DND-41 (cell line): ENCODE results near the gene P2RX2.

ENCODE experiments used
- ATAC-seq: fragments of 200-7000 bp; cut with Tn5 transposase; 3 replicates; pipeline ENCODE4 v1.9.1; 2021; ENCODE audit warnings: low read depth; ENCODE audit not compliant: insufficient read depth
- DNase-seq: peaks from one replicate; pipeline ENCODE4 v3.0.0-alpha.2; 2020
- H2AFZ ChIP-seq: 2 replicates; pipeline ENCODE4 v1.6.0; 2012; ENCODE audit warnings: low read depth, low read length
- H3K27ac ChIP-seq: 2 replicates; pipeline ENCODE4 v1.5.1; 2012; ENCODE audit warnings: low read length, inconsistent platforms
- H3K27me3 ChIP-seq: fragments of 200-600 bp; sonication (generic); 2 replicates; pipeline ENCODE4 v1.6.0; 2012; ENCODE audit warnings: low read length, mild to moderate bottlenecking, inconsistent platforms; ENCODE audit not compliant: insufficient read depth, poor library complexity
- H3K36me3 ChIP-seq: 2 replicates; pipeline ENCODE4 v1.5.1; 2012; ENCODE audit warnings: low read length, inconsistent platforms; ENCODE audit not compliant: insufficient read depth
- H3K4me1 ChIP-seq: 2 replicates; pipeline ENCODE4 v1.5.1; 2012; ENCODE audit warnings: mild to moderate bottlenecking, low read length; ENCODE audit not compliant: insufficient read depth
- H3K4me2 ChIP-seq: 2 replicates; pipeline ENCODE4 v1.6.0; 2012; ENCODE audit warnings: mild to moderate bottlenecking, moderate library complexity, low read length, inconsistent platforms; ENCODE audit not compliant: insufficient read depth
- H3K4me3 ChIP-seq, 2 experiments: fragments of 200-600 bp in 1 of 2; shearing (Covaris generic) in 1 of 2; 2 replicates each; pipeline ENCODE4 v1.5.1; 2012 to 2016; ENCODE audit warnings: inconsistent platforms in 2 of 2, low read length in 2 of 2, mild to moderate bottlenecking in 2 of 2, low read depth in 1 of 2, moderate library complexity in 1 of 2
- H3K79me2 ChIP-seq: 2 replicates; pipeline ENCODE4 v1.6.0; 2012; ENCODE audit warnings: low read length, inconsistent platforms; ENCODE audit not compliant: insufficient read depth
- H3K9ac ChIP-seq: 2 replicates; pipeline ENCODE4 v1.6.0; 2012; ENCODE audit warnings: low read depth, mild to moderate bottlenecking, inconsistent platforms, low read length, moderate library complexity
- H3K9me3 ChIP-seq: 2 replicates; pipeline ENCODE4 v1.5.1; 2012; ENCODE audit warnings: low read length, moderate library complexity, mild to moderate bottlenecking, inconsistent platforms; ENCODE audit not compliant: insufficient read depth, severe bottlenecking
- H4K20me1 ChIP-seq: 2 replicates; pipeline ENCODE4 v1.6.0; 2012; ENCODE audit warnings: low read length; ENCODE audit not compliant: insufficient read depth
- CTCF ChIP-seq: IDR thresholded peaks from 2 replicates; pipeline ENCODE4 v1.5.1; 2012; ENCODE audit warnings: borderline replicate concordance, low read length, moderate library complexity, mild to moderate bottlenecking; ENCODE audit not compliant: poor library complexity, severe bottlenecking; ENCODE audit errors: extremely low read depth
- EZH2 ChIP-seq: IDR thresholded peaks from 3 replicates; pipeline ENCODE4 v1.6.1; 2012; ENCODE audit warnings: borderline replicate concordance, low read depth, mild to moderate bottlenecking, moderate library complexity, low read length, inconsistent platforms; ENCODE audit not compliant: severe bottlenecking

Gene P2RX2

DNA sequence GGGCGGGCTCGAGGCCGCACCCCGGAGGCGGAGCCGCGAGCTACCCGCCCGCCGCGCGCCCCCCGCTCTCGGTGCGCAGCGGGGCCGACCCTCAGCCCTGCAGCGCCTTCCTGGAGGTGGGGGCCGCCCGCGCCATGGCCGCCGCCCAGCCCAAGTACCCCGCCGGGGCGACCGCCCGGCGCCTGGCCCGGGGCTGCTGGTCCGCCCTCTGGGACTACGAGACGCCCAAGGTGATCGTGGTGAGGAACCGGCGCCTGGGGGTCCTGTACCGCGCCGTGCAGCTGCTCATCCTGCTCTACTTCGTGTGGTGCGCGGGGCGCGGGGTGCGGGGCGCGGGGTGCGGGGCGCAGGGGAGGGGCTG lies at the start of gene P2RX2:
Gene P2RX2 (plus strand): TSS at position 94 of the 361 bp plus-strand sequence. CDS start 41 bp downstream, at position 135.
- no peaks in the 10 kb centered on the region for H3K27me3 ChIP-seq
- peaks cover 8% of the 10 kb centered on the region for H3K36me3 ChIP-seq
- H2AFZ ChIP-seq = no peak within 1 kb of the TSS
- DNase-seq (no peak), ATAC-seq (no peak)
- TF ChIP-seq CTCF (no peak), EZH2 (no peak)
- H3K9me3 ChIP-seq = peaks cover 13% of the 10 kb centered on the region
- no peak within 1 kb of the TSS for H3K27ac ChIP-seq
- no peaks in the 10 kb centered on the region for H3K79me2 ChIP-seq
- H4K20me1 ChIP-seq = peaks cover 7% of the 10 kb centered on the region; the same call in 1 of the 2 replicates
- peaks cover 3% of the 10 kb centered on the region for H3K4me1 ChIP-seq
- no peak within 1 kb of the TSS for H3K4me3 ChIP-seq
- H3K9ac ChIP-seq = no peak within 1 kb of the TSS
- no peak within 1 kb of the TSS for H3K4me2 ChIP-seq

- Histone ChIP-seq H3K79me2 (peaks cover 47% of the 10 kb centered on the region), H3K27me3 (no peaks in the 10 kb centered on the region), H3K4me1 (no peaks in the 10 kb centered on the region), H3K9me3 (no peaks in the 10 kb centered on the region), H3K4me2 (no peak overlapping the region), H3K27ac (no peak overlapping the region), H2AFZ (no peak overlapping the region), H3K4me3 (no peak overlapping the region), H3K9ac (no peak overlapping the region), H3K36me3 (peaks cover 81% of the 10 kb centered on the region), H4K20me1 (peaks cover 73% of the 10 kb centered on the region)
- ATAC-seq (no peak), DNase-seq (no peak)
- TF ChIP-seq CTCF = no peak
- TF ChIP-seq EZH2 = no peak
Observed at GRCh38 chr12:132568826-132569480, 49.6 kb upstream of the P2RX2 start.

DNA sequence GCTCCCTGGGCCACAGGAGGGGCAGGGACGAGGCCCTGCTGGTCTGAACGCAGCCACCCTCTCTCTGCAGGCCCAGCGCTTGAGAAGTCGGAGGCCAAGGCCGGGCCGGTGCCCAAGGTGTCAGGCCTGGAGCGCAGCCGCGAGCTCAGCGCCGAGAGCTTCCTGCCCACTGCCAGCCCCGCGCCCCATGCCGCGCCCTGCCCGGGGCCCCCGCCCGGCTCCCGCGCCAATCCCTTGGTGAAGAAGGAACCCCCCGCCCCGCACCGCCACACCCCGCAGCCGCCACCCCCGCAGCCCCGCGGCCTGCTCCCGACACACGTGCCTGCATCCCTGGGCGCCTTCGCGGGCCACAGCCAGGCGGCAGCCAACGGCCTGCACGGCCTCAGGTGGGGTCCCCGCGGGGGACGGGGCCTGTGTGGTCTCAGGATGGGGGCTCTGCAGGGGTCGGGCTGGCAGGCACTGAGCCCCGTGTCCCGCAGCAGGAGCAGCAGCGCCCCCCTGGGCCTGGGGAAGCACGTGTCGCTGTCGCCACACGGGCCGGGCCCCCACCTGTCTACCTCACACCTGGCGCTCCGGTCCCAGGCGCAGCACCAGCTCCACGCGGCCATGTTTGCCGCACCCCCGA lies 48.6 kb upstream of the P2RX2 start:
- peaks cover 72% of the 10 kb centered on the region for H4K20me1 ChIP-seq
- H3K27ac ChIP-seq = no peak overlapping the region
- H3K4me3 ChIP-seq = no peak overlapping the region
- H3K9me3 ChIP-seq = no peaks in the 10 kb centered on the region
- H3K27me3 ChIP-seq = no peaks in the 10 kb centered on the region
- ATAC-seq (no peak), DNase-seq (no peak)
- no peaks in the 10 kb centered on the region for H3K4me1 ChIP-seq
- peaks cover 91% of the 10 kb centered on the region for H3K36me3 ChIP-seq
- no peak for TF ChIP-seq CTCF
- TF ChIP-seq EZH2 = no peak
- H3K9ac ChIP-seq = no peak overlapping the region
- no peak overlapping the region for H2AFZ ChIP-seq
- H3K79me2 ChIP-seq = peaks cover 40% of the 10 kb centered on the region
- no peak overlapping the region for H3K4me2 ChIP-seq
